WI38 (cell line): ENCODE results near the gene BRD2.

ENCODE experiments used
- H3K4me3 ChIP-seq: 2 replicates; pipeline ENCODE4 v1.5.1; 2011; ENCODE audit warnings: low read depth, mild to moderate bottlenecking, control low read depth, low read length
- TF ChIP-seq, protein P1 (sequence below): IDR thresholded peaks from 2 replicates; pipeline ENCODE4 v1.5.1; 2012; ENCODE audit warnings: low read depth, mild to moderate bottlenecking, control low read depth, low read length

The BRD2 gene

DNA sequence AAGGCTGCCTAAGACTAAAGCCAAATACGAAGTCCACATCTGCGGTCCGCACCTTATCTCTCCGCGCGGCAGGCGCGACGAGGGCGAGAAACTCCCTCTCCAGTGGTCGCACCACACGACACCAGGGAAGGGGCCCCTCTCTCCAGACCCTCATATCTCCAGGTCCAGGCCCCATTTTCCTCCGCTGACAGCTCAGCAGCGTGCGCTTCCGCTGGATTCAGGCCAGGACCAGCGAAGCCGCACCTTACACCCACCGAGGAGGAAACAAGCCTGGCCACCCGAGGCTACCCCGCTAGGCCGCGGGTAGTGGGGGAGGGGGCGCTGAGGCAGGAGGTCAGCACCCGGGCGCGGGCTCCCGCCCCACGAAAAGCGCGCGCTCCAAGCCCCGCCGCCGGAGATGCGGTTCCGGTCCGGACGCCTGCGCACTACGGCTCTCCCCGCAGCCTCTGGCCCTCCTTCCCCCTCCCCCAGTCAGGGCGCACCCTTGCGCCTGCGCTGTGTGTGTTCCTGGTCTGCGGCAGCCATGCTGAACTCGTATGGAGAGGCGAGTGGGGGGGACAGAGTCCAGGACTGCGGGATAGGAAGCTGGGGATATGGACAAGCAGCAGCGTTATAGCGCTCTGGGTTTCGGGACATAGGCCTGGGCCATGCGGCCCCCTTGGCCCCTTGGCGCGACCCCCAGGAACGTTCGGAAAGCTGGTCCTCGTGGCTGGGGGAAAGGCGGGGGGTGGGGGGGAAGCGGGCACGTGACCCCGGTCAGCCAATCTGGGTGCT, at the start of gene BRD2:
Gene BRD2, plus strand, starts transcription at position 502 of the 774 bp plus-strand sequence. CDS start 4,305 bp downstream, outside the sequence.
- TF ChIP-seq, protein P1, sequence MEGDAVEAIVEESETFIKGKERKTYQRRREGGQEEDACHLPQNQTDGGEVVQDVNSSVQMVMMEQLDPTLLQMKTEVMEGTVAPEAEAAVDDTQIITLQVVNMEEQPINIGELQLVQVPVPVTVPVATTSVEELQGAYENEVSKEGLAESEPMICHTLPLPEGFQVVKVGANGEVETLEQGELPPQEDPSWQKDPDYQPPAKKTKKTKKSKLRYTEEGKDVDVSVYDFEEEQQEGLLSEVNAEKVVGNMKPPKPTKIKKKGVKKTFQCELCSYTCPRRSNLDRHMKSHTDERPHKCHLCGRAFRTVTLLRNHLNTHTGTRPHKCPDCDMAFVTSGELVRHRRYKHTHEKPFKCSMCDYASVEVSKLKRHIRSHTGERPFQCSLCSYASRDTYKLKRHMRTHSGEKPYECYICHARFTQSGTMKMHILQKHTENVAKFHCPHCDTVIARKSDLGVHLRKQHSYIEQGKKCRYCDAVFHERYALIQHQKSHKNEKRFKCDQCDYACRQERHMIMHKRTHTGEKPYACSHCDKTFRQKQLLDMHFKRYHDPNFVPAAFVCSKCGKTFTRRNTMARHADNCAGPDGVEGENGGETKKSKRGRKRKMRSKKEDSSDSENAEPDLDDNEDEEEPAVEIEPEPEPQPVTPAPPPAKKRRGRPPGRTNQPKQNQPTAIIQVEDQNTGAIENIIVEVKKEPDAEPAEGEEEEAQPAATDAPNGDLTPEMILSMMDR: no peak
- H3K4me3 ChIP-seq: peak within 1 kb of the TSS; percentile 87

DNA sequence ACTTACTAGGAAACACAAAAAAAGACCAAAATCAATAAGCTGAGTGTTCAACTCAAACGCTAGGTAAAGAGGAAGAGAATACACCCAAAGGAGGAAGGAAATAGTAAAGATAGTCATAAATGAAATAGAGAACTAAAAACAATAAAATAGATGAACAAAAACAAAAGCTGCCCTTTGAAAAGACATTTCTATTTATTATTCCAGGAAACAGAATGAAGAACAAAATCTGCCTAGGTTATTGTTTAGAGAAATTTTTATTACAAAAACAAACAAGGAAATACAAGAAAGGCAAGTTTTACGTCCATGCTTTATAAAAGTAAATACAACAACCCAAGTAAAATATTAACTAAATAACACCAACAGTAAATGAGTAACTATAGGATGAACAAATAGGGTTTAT, 47.7 kb upstream of the BRD2 start:
- TF ChIP-seq, protein P1: no peak
- H3K4me3 ChIP-seq: no peak overlapping the region

DNA sequence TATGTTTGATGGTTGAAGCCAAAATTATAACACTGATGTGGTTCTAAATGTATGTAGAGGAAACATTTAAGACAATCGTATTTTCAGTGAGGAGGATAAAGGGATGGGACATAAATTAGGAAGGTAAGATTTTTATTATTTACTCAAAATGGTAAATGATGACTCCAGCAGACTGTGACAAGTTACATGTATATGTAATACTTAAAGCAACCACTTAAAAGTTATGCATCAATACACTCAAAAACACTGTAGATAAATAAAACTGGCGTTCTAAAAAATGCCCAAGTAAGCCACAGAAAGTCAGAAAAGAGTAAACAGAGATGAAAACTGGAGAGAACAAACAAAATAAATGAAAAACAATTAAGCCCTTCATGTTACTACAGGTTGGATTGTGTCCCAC, 46.3 kb upstream of the BRD2 start:
- TF ChIP-seq, protein P1: no peak
- H3K4me3 ChIP-seq: no peak overlapping the region

DNA sequence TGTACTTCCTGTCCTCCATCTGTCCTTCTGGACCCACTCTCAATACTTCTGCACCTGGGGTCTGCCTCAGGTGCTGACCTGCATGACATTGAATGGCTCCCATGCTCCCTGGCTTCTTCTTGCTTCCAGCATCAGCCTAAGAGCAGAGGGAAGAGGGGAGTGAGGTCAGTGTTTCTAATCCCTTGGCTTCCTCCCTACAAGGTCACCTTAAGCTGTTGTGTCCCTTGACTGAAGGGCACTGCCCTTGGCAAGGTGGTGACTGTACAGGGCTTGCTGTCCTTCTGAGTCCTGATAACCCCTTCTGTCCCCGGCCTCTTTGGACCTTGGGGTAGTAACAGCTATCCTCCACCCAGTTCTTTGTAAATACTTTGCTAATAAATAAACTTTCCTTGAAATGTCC, 37.2 kb upstream of the BRD2 start:
- H3K4me3 ChIP-seq: no peak overlapping the region
- TF ChIP-seq, protein P1: no peak

DNA sequence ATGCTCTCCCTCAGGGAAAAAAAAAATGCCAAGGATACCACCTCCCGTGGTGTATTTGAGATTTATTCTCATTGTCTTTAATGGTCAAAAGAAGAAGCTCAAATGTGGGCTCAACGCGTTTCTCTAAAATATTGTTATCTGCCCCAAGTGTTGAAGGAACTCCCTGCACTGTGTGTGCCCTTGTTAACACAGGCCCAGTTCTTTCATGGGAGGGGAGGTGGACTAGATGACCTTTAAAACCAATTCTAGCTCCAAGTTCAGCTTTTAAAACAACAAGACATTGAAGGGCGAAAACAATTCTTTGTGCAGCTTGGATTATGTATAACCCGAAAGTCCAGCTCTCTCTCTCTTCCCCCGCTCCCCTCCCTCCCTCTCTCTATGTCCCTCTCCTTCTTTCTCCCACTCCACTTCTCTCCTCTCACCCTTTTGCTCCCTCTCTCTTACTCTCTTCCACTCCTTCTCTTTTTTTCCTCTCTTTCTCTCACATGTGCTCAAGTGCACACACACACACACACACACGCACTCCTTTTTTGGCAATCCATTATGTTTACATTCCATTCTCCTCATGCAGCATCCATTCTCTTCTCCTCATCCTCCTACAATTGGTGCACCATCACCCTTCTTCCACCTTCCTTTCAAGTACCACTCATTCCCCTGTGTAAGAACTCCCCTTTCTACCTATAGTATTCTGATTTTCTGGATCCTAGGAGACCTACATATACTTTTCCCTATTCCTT, 36.1 kb upstream of the BRD2 start:
- TF ChIP-seq, protein P1: no peak
- no peak overlapping the region for H3K4me3 ChIP-seq

DNA sequence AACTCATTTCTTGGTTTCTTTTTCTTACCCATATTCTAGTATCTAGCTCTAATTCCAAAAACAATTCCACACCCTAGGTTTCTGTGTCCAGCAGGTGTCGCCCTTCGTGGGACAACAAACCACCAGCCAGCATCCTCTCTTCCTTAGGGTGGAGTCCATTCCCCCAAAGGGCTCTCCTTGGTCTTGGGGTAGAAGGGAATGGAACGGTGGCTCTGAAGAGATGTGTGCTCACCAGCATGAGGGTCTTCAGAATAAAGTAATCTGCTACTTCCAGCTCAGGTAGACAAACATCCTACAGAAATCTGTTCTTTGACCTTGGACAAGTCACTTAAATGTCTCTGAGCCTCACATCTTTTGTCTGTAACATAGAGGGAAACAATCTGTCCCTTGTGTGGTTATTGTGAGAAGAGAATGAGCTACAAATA, 34.7 kb upstream of the BRD2 start:
- TF ChIP-seq, protein P1: peak; percentile 56
- H3K4me3 ChIP-seq: no peak overlapping the region
